Colonic mucosa (tissue), 4 donors: ENCODE data around the gene METRNL. TPM values are rescaled to one million over a fixed set of nuclear protein-coding genes. Genes with fewer than 3 reads are reported as not detected.

ENCODE experiments used
- DNase-seq: peaks from one replicate; pipeline ENCODE4 v3.0.0-alpha.2; 2020
- H3K27ac ChIP-seq: fragments of 200-600 bp; one replicate; pipeline ENCODE4 v1.8.0; 2021
- H3K27me3 ChIP-seq: fragments of 200-600 bp; one replicate; pipeline ENCODE4 v1.8.0; 2021
- H3K36me3 ChIP-seq: fragments of 200-600 bp; one replicate; pipeline ENCODE4 v1.8.0; 2021
- H3K4me1 ChIP-seq: fragments of 200-600 bp; one replicate; pipeline ENCODE4 v1.8.0; 2021; ENCODE audit warnings: mild to moderate bottlenecking
- H3K4me3 ChIP-seq: fragments of 200-600 bp; one replicate; pipeline ENCODE4 v1.8.0; 2021
- H3K9ac ChIP-seq, 2 donors: one replicate each; pipeline ENCODE4 v1.7.0; 2013; ENCODE audit warnings: control low read depth in 2 of 2, low read depth in 2 of 2, low read length in 2 of 2
- H3K9me3 ChIP-seq: fragments of 200-600 bp; one replicate; pipeline ENCODE4 v1.8.0; 2021
- CTCF ChIP-seq: fragments of 200-600 bp; IDR thresholded peaks from one replicate; pipeline ENCODE4 v1.8.0; 2022; ENCODE audit warnings: antibody characterized with exemption, mild to moderate bottlenecking
- intact Hi-C: fragments of 100-400 bp; cut with DNase I; formaldehyde crosslinking; loops from one replicate; pipeline ENCODE4 v1.14.1; 2022
- total RNA-seq, 2 donors: library from RNA; stranded (reverse); fragmentation: NEBNext Ultra II Directional in 1 of 2; extraction: Animal tissue kit (Norgen Biotek cat#: 25700) in 1 of 2; gene quantifications; one replicate each; pipeline ENCODE4 v1.2.1, GENCODE V29; 2021
- donor health status: healthy.
- donor health status: DM: no; HTN: no; CAD: no.
- donor health status: DM: no; HTN: no; CAD: no.

The METRNL gene
- total RNA-seq, 2 donors from 2014 or later, result 84.2 to 87.2 TPM

GRCh38 chr17:83111516-83112282 is 32.3 kb downstream of the METRNL start:
- DNase-seq, result no peak

GRCh38 chr17:83113381-83113780 is 34.0 kb downstream of the METRNL start:
- TF ChIP-seq CTCF, result no peak
- intact Hi-C loops, result no loop called here
- no peak overlapping the region for H3K4me3 ChIP-seq
- H3K27me3 ChIP-seq, result peaks cover 5% of the 10 kb centered on the region
- DNase-seq, result no peak
- H3K27ac ChIP-seq, result no peak overlapping the region
- no peaks in the 10 kb centered on the region for H3K9me3 ChIP-seq
- peaks cover 5% of the 10 kb centered on the region for H3K4me1 ChIP-seq
- no peak overlapping the region for H3K9ac ChIP-seq
- no peaks in the 10 kb centered on the region for H3K36me3 ChIP-seq

More at GRCh38 chr17:83111516-83112282, 32.3 kb downstream of the METRNL start:
- H3K27me3 ChIP-seq, result peaks cover 5% of the 10 kb centered on the region
- H3K9me3 ChIP-seq, result no peaks in the 10 kb centered on the region
- intact Hi-C loops, result no loop called here
- no peak overlapping the region for H3K9ac ChIP-seq
- no peaks in the 10 kb centered on the region for H3K36me3 ChIP-seq
- TF ChIP-seq CTCF, result no peak
- H3K4me1 ChIP-seq, result peaks cover 5% of the 10 kb centered on the region
- H3K4me3 ChIP-seq, result no peak overlapping the region
- no peak overlapping the region for H3K27ac ChIP-seq

- no peak for TF ChIP-seq CTCF
- Histone ChIP-seq H3K9me3 (no peaks in the 10 kb centered on the region), H3K9ac (no peak overlapping the region), H3K36me3 (no peaks in the 10 kb centered on the region), H3K4me1 (peaks cover 5% of the 10 kb centered on the region), H3K27ac (no peak overlapping the region), H3K27me3 (peaks cover 5% of the 10 kb centered on the region), H3K4me3 (no peak overlapping the region)
- DNase-seq, result no peak
- intact Hi-C loops, result no loop called here
Observed at GRCh38 chr17:83113792-83114191, 34.4 kb downstream of the METRNL start.

GRCh38 chr17:83114706-83115105 is 35.3 kb downstream of the METRNL start:
- intact Hi-C loops, result no loop called here
- no peaks in the 10 kb centered on the region for H3K36me3 ChIP-seq
- no peak for DNase-seq
- H3K27me3 ChIP-seq, result peaks cover 5% of the 10 kb centered on the region
- no peak overlapping the region for H3K27ac ChIP-seq
- no peak overlapping the region for H3K4me3 ChIP-seq
- peaks cover 5% of the 10 kb centered on the region for H3K4me1 ChIP-seq
- H3K9ac ChIP-seq, result no peak overlapping the region
- TF ChIP-seq CTCF, result no peak
- H3K9me3 ChIP-seq, result no peaks in the 10 kb centered on the region

- Histone ChIP-seq H3K27ac (no peak overlapping the region), H3K9me3 (no peaks in the 10 kb centered on the region), H3K36me3 (no peaks in the 10 kb centered on the region), H3K9ac (no peak overlapping the region), H3K4me3 (no peak overlapping the region), H3K27me3 (peaks cover 5% of the 10 kb centered on the region), H3K4me1 (peaks cover under 1% of the 10 kb centered on the region)
- DNase-seq, result no peak
- intact Hi-C loops, result no loop called here
- TF ChIP-seq CTCF, result no peak
Observed at GRCh38 chr17:83115202-83115651, 35.8 kb downstream of the METRNL start.
